ENCODE results near the gene SEC61A1. TPM values are rescaled to one million over a fixed set of nuclear protein-coding genes. Genes with fewer than 3 reads are reported as not detected.

SEC61A1 gene
- total and polyA plus RNA-seq, 8 donors = 36.8 to 200 (median 80.7) TPM

GRCh38 chr3:128014548-128014947 is 37.7 kb upstream of the SEC61A1 start:
- Histone ChIP-seq H3K36me3 (no peaks in the 10 kb centered on the region), H3K9me3 (no peaks in the 10 kb centered on the region), H3K27me3 (peaks cover 0 to 14% (median 0%) of the 10 kb centered on the region in 3 donors), H3K4me1 (peaks cover 0 to 4% (median 0%) of the 10 kb centered on the region in 4 donors), H3K4me3 (no peak overlapping the region), H3K27ac (no peak overlapping the region)
- WGBS, 5 donors = 86 to 97% (median 91%) methylated on average over 3 of the region's 3 CpGs
- intact Hi-C loops (cut with DNase I; ENCODE audit: low total_unique reads) = no loop called here
- TF ChIP-seq CTCF (IDR thresholded peaks at IDR 0.05) = no peak
- TF ChIP-seq POLR2AphosphoS5 (IDR thresholded peaks at IDR 0.05) = no peak
- no peak for TF ChIP-seq EP300 (IDR thresholded peaks at IDR 0.05)
- TF ChIP-seq POLR2A (IDR thresholded peaks at IDR 0.05) = no peak
- DNase-seq = no peak

- 85 to 91% (median 90%) methylated on average over 1 of the region's 1 CpG for WGBS, 5 donors
- no peak overlapping the region for H3K27ac ChIP-seq
- H3K27me3 ChIP-seq = peaks cover 0 to 10% (median 0%) of the 10 kb centered on the region in 3 donors
- no peaks in the 10 kb centered on the region for H3K9me3 ChIP-seq
- TF ChIP-seq POLR2AphosphoS5 (IDR thresholded peaks at IDR 0.05) (no peak), CTCF (IDR thresholded peaks at IDR 0.05) (no peak)
- DNase-seq = no peak
- H3K36me3 ChIP-seq = no peaks in the 10 kb centered on the region
- peaks cover 0 to 2% (median 0%) of the 10 kb centered on the region in 4 donors for H3K4me1 ChIP-seq
- no peak overlapping the region for H3K4me3 ChIP-seq
- intact Hi-C loops (cut with DNase I; ENCODE audit: low total_unique reads) = no loop called here
These were observed 35.7 kb upstream of the SEC61A1 start for GRCh38 chr3:128016502-128016901.

- intact Hi-C loops (cut with DNase I; ENCODE audit: low total_unique reads) = no loop called here
- WGBS, 5 donors = 73 to 78% (median 77%) methylated on average over 8 to 10 of the region's 10 CpGs
- H3K27ac ChIP-seq = no peak overlapping the region
- H3K27me3 ChIP-seq = peaks cover 0 to 6% (median 0%) of the 10 kb centered on the region in 3 donors
- no peak for TF ChIP-seq CTCF (IDR thresholded peaks at IDR 0.05)
- no peak for TF ChIP-seq POLR2AphosphoS5 (IDR thresholded peaks at IDR 0.05)
- no peak for TF ChIP-seq EP300 (IDR thresholded peaks at IDR 0.05)
- no peak for TF ChIP-seq POLR2A (IDR thresholded peaks at IDR 0.05)
- no peak for DNase-seq
- no peaks in the 10 kb centered on the region for H3K36me3 ChIP-seq
- no peak overlapping the region for H3K4me3 ChIP-seq
- no peaks in the 10 kb centered on the region for H3K9me3 ChIP-seq
- no peaks in the 10 kb centered on the region for H3K4me1 ChIP-seq
These were observed 30.4 kb upstream of the SEC61A1 start for GRCh38 chr3:128021768-128022372.

GRCh38 chr3:128033102-128033501 is 19.1 kb upstream of the SEC61A1 start:
- Histone ChIP-seq H3K4me3 (no peak overlapping the region), H3K36me3 (no peaks in the 10 kb centered on the region), H3K27ac (no peak overlapping the region), H3K9me3 (no peaks in the 10 kb centered on the region), H3K4me1 (no peaks in the 10 kb centered on the region), H3K27me3 (no peaks in the 10 kb centered on the region)
- no peak for DNase-seq
- TF ChIP-seq CTCF (IDR thresholded peaks at IDR 0.05) (no peak), POLR2AphosphoS5 (IDR thresholded peaks at IDR 0.05) (no peak), POLR2A (IDR thresholded peaks at IDR 0.05) (no peak), EP300 (IDR thresholded peaks at IDR 0.05) (no peak)
- intact Hi-C loops (cut with DNase I; ENCODE audit: low total_unique reads) = no loop called here
